MCF 10A (cell line): ENCODE measurements around the gene ARHGEF18. TPM values are rescaled to one million over a fixed set of nuclear protein-coding genes. Genes with fewer than 3 reads are reported as not detected.
"Not testable (repeated sequence)": the region's sequence is repeated elsewhere in the genome, so short reads cannot be mapped to it uniquely, and the experiment has no call there.

Experiments used
- BruUV-seq: library from RNA; stranded (reverse); fragments of 400-500 nt; replicated peaks from 2 replicates; lab custom pipeline; 2021; lab: Mats Ljungman, UMichigan
- CTCF ChIA-PET: fragments of 300-600 bp; sonication (Branson Sonifier 250); formaldehyde crosslinking; extraction: SDS; loops from one replicate; lab custom pipeline; 2021; ENCODE audit warnings: antibody characterized with exemption, inconsistent platforms; lab: Yijun Ruan, JAX
- POLR2A ChIA-PET: fragments of 300-600, 350-650 bp; sonication (Branson Sonifier 250); formaldehyde crosslinking; extraction: SDS; loops from one replicate; lab custom pipeline; 2020; ENCODE audit warnings: antibody characterized with exemption, inconsistent platforms; lab: Yijun Ruan, JAX
- DNase-seq: peaks from one replicate; pipeline ENCODE4 v3.0.0-alpha.2; 2018; ENCODE audit not compliant: unreplicated experiment
- H3K27ac Mint-ChIP-seq: one replicate; pipeline ENCODE4 v1.8.0; 2022; ENCODE audit warnings: mild to moderate bottlenecking, low read depth, mixed read lengths; ENCODE audit not compliant: unreplicated experiment
- H3K27me3 Mint-ChIP-seq: one replicate; pipeline ENCODE4 v1.8.0; 2022; ENCODE audit warnings: mixed read lengths; ENCODE audit not compliant: insufficient read depth, unreplicated experiment
- H3K36me3 Mint-ChIP-seq: one replicate; pipeline ENCODE4 v1.8.0; 2022; ENCODE audit warnings: mild to moderate bottlenecking, moderate library complexity, mixed read lengths; ENCODE audit not compliant: insufficient read depth, unreplicated experiment
- H3K4me1 Mint-ChIP-seq: one replicate; pipeline ENCODE4 v1.8.0; 2022; ENCODE audit warnings: mixed read lengths; ENCODE audit not compliant: insufficient read depth, unreplicated experiment
- H3K4me3 Mint-ChIP-seq: one replicate; pipeline ENCODE4 v1.8.0; 2022; ENCODE audit warnings: mild to moderate bottlenecking, moderate library complexity, mixed read lengths; ENCODE audit not compliant: unreplicated experiment
- H3K9me3 Mint-ChIP-seq: one replicate; pipeline ENCODE4 v1.8.0; 2022; ENCODE audit warnings: mixed read lengths; ENCODE audit not compliant: unreplicated experiment
- CTCF ChIP-seq: fragments of 200-600 bp; IDR thresholded peaks from one replicate; pipeline ENCODE4 v1.8.0; 2022; ENCODE audit warnings: antibody characterized with exemption, mild to moderate bottlenecking; ENCODE audit not compliant: unreplicated experiment
- intact Hi-C: fragments of 100-400 bp; cut with micrococcal nuclease; formaldehyde crosslinking; loops from 2 replicates; pipeline ENCODE4 v1.14.1; 2022
- total RNA-seq: library from RNA; stranded (reverse); gene quantifications from 2 replicates; pipeline ENCODE4 v1.2.3, GENCODE V29; 2022

Gene ARHGEF18
- total RNA-seq, 1 experiment from 2014 or later, result 31.5 TPM

- Mint-ChIP-seq H3K27me3 (peaks cover 21% of the 10 kb centered on the region), H3K9me3 (no peaks in the 10 kb centered on the region), H3K27ac (no peak overlapping the region), H3K36me3 (peaks cover 4% of the 10 kb centered on the region), H3K4me1 (no peaks in the 10 kb centered on the region), H3K4me3 (no peak overlapping the region)
- DNase-seq, result no peak
- ChIA-PET CTCF (interaction anchor here (0.6 kb wide), 1 partner anchor 471 kb away, joined by 3 read pairs; no protein-coding TSS in a partner anchor), POLR2A (interaction anchor here (0.7 kb wide), 1 partner anchor 167 kb away, joined by 3 read pairs; no protein-coding TSS in a partner anchor)
- no peak for TF ChIP-seq CTCF
- BruUV-seq, result no TSS peak
- intact Hi-C loops, result no loop called here
Measured at GRCh38 chr19:7346488-7346971, 2.2 kb upstream of the ARHGEF18 start.

- CTCF ChIA-PET, DNase-seq, H3K27ac Mint-ChIP-seq, intact Hi-C loops, BruUV-seq, H3K4me3 Mint-ChIP-seq, H3K36me3 Mint-ChIP-seq, POLR2A ChIA-PET, H3K9me3 Mint-ChIP-seq, H3K4me1 Mint-ChIP-seq: not testable (repeated sequence)
- H3K27me3 Mint-ChIP-seq, result peaks cover 21% of the 10 kb centered on the region
Measured at GRCh38 chr19:7346997-7347396, 1.7 kb upstream of the ARHGEF18 start.

GRCh38 chr19:7349231-7349591 lies 474 bp downstream of the ARHGEF18 start:
- DNase-seq, result no peak
- Mint-ChIP-seq H3K4me1 (no peaks in the 10 kb centered on the region), H3K27me3 (peaks cover 21% of the 10 kb centered on the region), H3K9me3 (no peaks in the 10 kb centered on the region), H3K27ac (no peak overlapping the region), H3K4me3 (no peak overlapping the region), H3K36me3 (peaks cover 4% of the 10 kb centered on the region)
- no peak for TF ChIP-seq CTCF
- BruUV-seq, result no TSS peak
- intact Hi-C loops, result no loop called here
- POLR2A ChIA-PET, result interaction anchor here (0.9 kb wide), 1 partner anchor 239 kb away, joined by 3 read pairs; no protein-coding TSS in a partner anchor
- CTCF ChIA-PET, result interaction anchor here (1.5 to 1.6 kb wide), 2 partner anchors 31 to 201 kb away, joined by 4 to 5 read pairs; no protein-coding TSS in a partner anchor

GRCh38 chr19:7349961-7350711 lies 1.4 kb downstream of the ARHGEF18 start:
- peaks cover 19% of the 10 kb centered on the region for H3K27me3 Mint-ChIP-seq
- no TSS peak for BruUV-seq
- H3K4me1 Mint-ChIP-seq, result no peaks in the 10 kb centered on the region
- no peaks in the 10 kb centered on the region for H3K9me3 Mint-ChIP-seq
- no peak for DNase-seq
- no peak for TF ChIP-seq CTCF
- H3K27ac Mint-ChIP-seq, result no peak overlapping the region
- ChIA-PET CTCF (interaction anchor here (0.5 to 0.6 kb wide), 2 partner anchors 302 to 511 kb away, joined by 3 read pairs; no protein-coding TSS in a partner anchor), POLR2A (no interaction called here)
- intact Hi-C loops, result loop anchor here (10.0 kb wide), 1 partner anchor 185 kb away; the partner anchor contains the start of gene PNPLA6
- H3K36me3 Mint-ChIP-seq, result peaks cover 4% of the 10 kb centered on the region
- H3K4me3 Mint-ChIP-seq, result no peak overlapping the region
